ENCODE measurements around the gene TUBB.

- no peak for TF ChIP-seq POLR2A (IDR thresholded peaks at IDR 0.05)
- TF ChIP-seq, protein P1, sequence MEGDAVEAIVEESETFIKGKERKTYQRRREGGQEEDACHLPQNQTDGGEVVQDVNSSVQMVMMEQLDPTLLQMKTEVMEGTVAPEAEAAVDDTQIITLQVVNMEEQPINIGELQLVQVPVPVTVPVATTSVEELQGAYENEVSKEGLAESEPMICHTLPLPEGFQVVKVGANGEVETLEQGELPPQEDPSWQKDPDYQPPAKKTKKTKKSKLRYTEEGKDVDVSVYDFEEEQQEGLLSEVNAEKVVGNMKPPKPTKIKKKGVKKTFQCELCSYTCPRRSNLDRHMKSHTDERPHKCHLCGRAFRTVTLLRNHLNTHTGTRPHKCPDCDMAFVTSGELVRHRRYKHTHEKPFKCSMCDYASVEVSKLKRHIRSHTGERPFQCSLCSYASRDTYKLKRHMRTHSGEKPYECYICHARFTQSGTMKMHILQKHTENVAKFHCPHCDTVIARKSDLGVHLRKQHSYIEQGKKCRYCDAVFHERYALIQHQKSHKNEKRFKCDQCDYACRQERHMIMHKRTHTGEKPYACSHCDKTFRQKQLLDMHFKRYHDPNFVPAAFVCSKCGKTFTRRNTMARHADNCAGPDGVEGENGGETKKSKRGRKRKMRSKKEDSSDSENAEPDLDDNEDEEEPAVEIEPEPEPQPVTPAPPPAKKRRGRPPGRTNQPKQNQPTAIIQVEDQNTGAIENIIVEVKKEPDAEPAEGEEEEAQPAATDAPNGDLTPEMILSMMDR (IDR thresholded peaks at IDR 0.05): no peak
These were observed 48.5 kb downstream of the TUBB start for GRCh38 chr6:30768634-30769087.
